ENCODE measurements around the gene FHAD1.

Gene FHAD1

GRCh38 chr1:15418806-15419515 is 171.9 kb downstream of the FHAD1 start:
- no peak for TF ChIP-seq CTCF (IDR thresholded peaks at IDR 0.05)

GRCh38 chr1:15420853-15421465 is 173.9 kb downstream of the FHAD1 start:
- no peak for TF ChIP-seq CTCF (IDR thresholded peaks at IDR 0.05)

GRCh38 chr1:15422871-15423270 is 175.8 kb downstream of the FHAD1 start:
- no peak for TF ChIP-seq CTCF (IDR thresholded peaks at IDR 0.05)

- no peak for TF ChIP-seq CTCF (IDR thresholded peaks at IDR 0.05)
Measured at GRCh38 chr1:15423355-15424077, 176.5 kb downstream of the FHAD1 start.

GRCh38 chr1:15424146-15424667 is 177.2 kb downstream of the FHAD1 start:
- no peak for TF ChIP-seq CTCF (IDR thresholded peaks at IDR 0.05)

- no peak for TF ChIP-seq CTCF (IDR thresholded peaks at IDR 0.05)
Measured at GRCh38 chr1:15424981-15425380, 178.0 kb downstream of the FHAD1 start.

- TF ChIP-seq CTCF (IDR thresholded peaks at IDR 0.05), result no peak
Measured at GRCh38 chr1:15425521-15425920, 178.5 kb downstream of the FHAD1 start.

Data from LNCAP (cell line).